ENCODE data around the gene COLEC12.

Gene COLEC12

DNA sequence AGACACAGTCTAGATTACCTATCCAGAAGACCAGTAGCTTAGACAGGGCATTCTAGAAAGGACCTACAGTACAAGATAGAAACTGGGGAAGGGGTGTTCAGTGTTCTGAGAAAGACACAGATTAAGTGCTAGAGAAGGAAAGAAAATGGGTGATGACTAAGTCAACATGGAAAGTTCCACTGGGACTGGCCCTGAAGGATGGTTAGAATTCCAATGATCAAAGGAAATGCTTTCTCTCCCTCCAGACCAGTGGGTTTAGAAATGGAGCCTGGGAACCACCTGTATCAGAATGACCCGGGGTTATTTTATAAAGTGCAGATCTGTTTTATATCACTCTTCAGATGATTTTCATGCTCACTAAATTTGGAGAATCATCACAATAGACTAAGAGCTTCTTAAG, 5.8 kb upstream of the COLEC12 start:
- no peak for DNase-seq (ENCODE audit: low read depth in 2 of 2)

DNA sequence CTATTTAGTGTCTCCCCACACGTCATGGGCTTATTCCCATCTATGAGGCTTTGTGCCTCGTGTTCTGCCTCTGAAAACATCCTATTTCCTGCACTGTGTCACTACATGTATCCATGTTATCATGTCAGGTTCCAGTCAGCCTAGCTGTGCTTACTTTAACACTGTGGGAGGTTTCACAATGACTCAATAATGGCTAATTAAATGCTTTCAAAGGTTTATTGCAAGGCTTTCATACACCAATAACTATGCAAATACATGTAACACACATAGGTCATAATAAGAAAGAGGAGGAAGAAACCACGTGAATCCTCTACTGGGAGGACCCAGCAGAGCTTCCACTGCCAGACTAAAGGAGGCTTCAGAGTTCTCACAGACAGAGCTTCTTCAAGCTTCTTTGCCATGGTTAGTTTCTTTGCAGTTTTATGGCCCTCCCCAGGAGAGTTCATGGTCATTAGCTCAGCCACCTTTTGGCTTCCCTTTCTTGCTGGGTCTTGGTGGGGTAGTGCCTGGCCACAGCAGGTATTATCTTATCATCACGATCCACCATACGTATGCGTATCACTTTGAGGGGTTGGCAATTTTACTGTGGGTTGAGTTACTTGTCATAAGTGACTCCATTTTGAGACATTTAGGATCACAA, 5.1 kb upstream of the COLEC12 start:
- DNase-seq (ENCODE audit: low read depth in 2 of 2) = no peak

DNA sequence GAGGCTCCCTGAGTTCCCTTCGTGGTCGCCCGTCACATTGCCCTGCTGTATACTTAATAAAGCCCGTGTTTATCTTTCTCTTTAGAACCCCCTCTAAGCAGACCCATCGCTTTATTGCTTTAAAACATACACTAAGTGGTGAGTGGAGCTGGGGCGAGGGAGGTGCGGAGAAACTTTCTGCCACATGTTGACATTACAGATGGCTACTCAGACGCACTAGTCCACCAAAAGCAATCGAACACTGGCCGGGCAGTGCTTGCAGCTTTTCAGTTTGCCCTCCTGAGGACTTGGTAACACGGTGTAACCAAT, 859 bp upstream of the COLEC12 start:
- no peak for DNase-seq (ENCODE audit: low read depth in 2 of 2)

DNA sequence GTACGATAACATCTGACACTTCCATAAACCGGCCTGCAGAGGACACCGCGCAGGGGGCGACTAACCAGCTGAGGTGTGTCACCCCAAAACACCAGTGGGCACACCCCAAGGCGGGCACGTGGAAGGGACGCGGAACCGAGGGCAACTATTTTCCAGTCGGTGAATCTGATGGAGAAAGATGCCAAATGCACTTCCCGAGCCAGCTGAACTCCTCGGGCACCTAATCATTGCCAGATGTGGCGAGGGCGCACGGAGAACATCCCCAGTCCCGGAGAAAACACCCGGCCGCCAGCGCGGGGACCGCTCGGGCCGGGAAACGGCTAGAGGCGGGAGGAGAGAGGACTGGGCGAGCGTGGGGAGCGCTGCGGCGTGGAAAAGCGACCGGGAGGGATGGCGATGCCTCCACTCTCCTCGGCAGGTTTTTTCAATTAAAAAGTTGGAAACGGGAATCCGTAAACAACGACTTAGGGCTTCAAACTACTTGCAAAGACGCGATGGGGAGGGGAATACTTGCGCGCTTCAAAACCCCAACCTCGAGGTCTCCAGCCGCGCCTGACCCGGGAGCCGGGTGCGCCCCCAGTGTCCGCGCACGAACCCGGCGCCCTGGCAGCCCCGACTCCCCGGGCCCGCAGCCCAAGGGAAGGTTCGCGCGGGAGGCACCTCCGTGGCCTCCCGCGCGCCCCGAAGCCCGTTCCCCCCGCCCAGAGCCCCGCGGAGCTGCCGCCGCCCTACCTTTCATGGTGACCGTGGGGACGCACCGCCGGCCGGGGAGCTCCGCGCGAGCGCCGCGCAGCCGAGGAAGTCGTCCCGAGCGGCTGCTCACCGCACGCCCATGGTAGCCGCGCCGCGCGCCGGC, 497 bp downstream of the COLEC12 start:
- no peak for DNase-seq (ENCODE audit: low read depth in 2 of 2)

DNA sequence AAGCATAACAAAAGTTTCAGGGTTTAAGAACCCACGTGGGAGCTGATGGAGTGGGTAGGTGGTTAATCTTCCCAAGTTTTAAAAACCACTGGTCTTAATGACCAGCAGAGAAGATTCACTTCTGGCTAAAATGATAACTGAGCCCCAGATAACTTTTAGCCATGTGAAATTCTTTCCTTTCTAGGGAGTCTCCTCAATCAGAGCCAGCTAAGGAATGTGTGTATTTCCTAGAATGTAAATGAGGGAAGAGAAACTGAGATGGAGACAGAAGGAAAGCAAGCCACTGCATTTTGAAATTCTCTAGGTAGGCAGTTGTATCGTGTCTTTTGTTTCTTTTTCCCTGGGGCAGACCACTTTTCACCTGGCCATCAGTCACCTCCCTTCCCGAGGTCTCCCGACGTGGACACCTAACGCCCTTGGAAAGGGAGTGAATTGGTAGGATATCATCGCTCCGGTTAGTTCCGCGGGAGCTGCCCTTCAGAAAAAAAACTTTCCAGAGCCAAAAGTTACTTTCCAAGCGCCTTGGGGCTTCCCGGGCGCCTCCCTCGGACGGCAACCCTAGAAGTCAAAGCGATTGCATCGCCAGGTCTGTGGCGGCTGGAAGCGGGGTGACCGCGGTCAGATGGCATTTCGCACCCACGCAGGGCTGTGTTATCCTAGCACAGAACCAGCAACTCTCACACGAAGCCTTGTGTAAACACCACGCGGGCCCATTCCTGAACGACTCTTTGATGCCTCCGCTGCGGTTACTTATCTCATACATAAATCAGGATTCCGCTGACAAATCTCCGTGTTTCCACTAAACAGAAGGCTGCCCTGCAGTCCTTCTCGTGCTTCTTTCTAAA, 1.3 kb downstream of the COLEC12 start:
- no peak for DNase-seq (ENCODE audit: low read depth in 2 of 2)

DNA sequence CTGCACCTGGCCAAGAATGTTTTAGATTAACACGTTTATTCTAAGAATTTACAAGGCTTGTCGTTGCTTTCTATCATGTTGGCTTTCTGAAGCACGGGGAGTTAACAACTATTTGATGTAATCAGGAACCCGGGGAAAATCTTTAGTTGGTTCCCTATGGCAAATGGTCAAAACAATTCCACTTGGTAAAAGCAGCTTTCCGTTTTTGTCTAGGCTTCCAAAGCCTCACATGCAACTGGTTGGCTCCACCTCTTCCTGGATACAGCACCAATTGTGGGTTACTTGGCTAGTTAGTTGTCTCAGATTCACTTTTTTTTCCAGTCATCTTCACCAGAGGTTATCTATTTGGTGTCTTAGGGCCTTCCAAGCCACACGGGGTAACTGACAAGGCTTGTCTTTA, 2.8 kb downstream of the COLEC12 start:
- no peak for DNase-seq (ENCODE audit: low read depth in 2 of 2)

DNA sequence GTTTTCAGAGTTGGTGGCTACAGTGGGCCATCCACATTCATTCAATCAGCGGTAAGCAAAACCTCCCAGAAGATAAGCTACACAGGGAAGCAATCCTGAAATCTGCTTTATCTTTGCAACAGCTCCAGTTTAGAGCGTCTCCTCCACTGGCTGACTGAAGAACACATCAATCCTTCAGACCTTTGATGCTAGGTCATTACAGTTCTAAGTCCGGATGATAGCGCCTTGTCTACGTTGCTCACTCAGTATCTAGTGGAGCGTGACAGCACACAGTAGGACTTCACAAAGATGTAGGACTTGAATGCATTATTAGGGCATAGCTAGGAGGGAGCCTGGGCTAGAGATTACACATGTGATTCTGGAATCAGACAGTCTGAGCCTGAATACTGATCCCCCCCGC, 5.0 kb downstream of the COLEC12 start:
- DNase-seq (ENCODE audit: low read depth in 2 of 2) = no peak

DNA sequence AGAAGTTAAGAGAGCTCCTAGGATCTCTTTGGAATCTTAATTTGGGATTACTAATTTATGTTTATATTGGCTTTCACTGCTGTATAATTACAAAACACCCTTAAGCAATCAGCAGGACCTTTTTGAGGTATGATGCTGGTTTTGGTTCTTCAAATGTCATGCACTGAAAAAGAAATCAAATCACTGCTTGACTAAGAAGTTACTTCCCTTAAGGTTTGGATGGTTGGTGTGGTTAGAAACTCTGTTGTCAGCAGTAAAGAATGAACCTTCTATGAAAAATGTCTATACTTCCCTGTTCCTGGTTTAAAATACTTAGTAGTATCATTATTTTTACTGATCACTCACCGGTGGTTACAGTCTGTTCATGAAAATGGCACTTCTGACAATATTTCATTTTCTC, 5.5 kb downstream of the COLEC12 start:
- no peak for DNase-seq (ENCODE audit: low read depth in 2 of 2)

DNA sequence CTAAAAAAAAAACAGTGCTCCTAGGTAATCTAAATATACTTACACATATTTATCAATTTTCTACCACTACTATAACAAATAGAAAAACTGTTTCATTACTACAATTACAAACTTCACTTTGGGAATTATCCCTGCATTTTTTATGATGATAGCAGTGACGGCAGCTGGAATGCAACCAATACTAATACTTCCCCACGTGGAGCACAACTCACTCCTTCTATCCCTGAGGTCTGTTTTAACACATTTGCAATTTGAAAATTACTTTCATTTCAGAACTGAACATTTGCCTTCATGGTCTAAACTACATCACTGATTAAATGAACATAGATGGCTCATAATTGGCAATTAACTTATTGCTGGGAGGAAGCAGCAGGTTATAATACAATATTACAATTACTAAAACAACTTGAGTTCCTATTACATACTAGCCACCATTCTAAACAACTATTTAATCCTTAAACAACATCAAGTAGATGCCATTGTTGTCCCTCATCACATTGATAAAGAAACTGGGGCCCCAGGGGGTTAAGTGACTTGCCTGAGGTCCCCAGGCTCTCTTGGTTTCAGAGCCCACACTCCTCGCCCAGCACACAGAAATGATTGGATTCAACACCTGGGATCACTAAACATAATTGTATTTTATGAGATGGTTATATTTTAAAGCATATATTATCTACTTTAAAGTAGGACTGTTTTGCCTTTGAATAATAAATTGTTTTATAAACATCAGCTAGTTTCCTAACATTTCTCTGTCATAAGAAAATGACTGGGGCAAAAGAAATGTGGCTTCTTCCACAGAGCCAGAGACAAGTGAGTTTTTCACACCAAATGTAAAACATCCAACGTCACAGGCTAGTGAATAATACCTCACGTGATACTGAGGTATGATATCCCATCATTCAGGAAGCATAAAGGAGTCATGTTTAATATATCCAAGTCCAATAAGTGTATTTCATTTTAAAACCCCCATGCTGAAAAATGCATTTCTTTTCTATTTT, 6.2 kb downstream of the COLEC12 start:
- no peak for DNase-seq (ENCODE audit: low read depth in 2 of 2)

DNA sequence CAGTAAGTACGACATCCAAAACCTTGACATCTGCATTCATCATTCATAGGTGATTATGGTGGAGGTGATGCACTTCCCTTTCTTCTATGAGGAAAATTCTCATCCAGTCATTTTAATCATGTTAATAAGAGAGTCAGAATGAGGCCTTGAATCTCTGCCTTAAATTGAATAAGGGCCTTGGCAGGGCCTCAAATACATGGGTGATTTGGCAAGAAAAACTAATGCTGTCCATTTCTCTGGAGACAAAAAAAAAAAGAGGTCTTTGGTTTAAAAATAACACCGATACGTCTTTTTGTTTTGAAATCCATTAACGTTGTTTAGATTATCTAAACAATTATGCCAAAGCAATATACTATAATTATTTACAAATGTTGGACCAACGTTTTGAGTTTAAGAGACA, 8.1 kb downstream of the COLEC12 start:
- DNase-seq (ENCODE audit: low read depth in 2 of 2) = no peak

DNA sequence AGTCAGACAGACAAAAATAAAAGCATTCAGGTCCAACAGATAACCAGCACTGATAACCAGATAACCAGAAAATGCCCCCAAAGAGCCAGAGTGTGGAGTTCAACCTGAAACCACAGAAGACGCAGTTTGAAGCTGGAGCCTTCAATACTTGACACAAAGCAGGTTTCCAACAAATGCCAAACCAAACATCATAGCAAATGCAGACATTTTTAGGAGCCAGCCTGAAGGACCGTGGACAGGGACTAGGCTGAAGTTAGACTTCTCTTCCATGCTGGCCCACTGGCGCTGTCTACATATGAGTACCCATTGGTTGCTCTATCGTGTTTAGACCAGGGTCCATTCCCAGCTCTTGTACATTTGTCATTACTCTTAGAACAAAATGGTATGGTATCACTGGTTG, 9.9 kb downstream of the COLEC12 start:
- DNase-seq (ENCODE audit: low read depth in 2 of 2) = no peak

DNA sequence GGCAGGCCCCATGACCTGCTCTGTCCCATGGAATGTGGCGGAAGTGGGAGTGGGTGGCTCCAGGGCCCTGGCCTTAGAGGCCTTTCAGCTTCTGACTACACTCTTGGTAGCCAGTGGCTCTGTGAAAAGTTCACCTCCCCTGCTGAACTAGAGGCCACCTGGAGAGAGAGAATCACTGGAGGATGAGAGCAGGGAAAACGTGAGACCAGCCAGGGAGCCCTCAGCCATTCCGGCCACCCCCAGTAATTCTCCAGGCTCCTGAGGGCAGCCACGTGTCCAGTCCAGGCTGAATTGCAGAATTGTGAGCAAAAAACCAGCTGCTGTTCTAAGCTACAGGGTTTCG, 10.5 kb downstream of the COLEC12 start:
- no peak for DNase-seq (ENCODE audit: low read depth in 2 of 2)

DNA sequence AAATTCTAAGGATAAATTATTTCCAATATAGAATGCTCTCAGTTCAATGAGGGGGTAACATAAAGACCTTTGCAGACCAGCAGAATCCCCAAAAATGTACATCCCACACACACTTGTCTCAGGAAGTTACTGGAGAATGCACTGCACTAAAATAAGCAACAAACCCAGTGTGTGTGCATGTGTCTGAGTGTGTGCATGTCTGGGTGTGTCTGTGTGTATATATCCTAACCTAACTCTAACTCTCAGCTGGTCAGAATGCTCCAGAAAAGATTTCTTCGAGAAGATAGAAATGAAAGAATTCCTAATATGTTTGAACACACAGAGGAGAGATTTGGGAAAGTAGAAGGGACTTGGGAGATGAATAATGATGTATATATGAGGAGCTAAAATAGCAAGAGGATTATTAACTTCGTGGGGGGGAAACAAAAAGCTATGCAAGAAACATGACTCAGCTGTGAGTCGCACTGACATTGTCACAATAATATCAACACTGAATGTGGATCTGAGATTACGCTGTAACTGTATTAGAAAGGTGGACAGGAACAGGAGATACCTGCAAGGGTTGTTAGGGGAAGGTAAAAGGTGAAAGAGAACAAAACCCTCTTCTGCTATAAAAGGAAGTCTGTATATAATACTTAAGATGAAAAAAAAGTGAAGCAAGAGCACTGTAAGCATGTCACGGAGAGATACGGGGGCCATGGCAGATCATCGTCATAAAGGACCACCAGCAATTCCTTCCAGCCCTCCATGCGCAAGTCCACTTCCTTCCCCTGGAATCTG, 11.1 kb downstream of the COLEC12 start:
- DNase-seq (ENCODE audit: low read depth in 2 of 2) = no peak

DNA sequence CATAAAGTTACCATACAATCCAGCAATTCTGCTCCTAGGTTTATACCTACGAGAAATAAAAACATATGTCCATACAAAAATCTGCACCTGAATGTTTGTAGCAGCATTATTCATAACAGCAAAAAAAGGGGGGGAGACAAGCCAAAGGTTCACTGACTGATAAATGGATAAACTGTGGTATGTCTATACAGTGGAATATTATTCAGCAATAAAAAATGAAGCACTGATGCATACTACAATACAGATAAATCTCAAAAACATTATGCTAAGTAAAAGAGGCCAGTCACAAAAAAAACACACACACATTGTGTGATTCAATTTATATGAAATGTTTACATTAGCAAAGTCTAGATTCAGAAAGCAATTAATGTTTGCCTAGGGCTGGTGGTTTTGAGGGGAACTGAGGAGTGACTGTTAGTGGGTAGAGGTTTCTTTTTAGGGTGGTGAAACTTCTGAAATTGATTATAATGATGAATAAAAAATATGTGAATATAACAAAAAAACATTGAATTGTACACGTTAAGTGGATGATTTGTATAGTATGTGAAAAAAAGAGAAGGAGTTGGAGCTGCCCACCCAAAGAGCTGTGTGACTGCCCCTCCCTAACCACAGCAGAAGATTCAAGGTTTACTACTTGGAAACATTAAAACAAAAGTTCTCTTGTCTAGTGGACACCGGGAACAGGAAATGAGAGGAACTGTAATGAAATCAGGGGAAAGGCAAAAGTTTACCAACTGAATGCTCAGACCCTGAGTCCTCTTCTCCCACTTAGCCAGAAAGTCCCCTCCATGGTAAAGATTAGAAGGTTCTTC, 13.4 kb downstream of the COLEC12 start:
- no peak for DNase-seq (ENCODE audit: low read depth in 2 of 2)

DNA sequence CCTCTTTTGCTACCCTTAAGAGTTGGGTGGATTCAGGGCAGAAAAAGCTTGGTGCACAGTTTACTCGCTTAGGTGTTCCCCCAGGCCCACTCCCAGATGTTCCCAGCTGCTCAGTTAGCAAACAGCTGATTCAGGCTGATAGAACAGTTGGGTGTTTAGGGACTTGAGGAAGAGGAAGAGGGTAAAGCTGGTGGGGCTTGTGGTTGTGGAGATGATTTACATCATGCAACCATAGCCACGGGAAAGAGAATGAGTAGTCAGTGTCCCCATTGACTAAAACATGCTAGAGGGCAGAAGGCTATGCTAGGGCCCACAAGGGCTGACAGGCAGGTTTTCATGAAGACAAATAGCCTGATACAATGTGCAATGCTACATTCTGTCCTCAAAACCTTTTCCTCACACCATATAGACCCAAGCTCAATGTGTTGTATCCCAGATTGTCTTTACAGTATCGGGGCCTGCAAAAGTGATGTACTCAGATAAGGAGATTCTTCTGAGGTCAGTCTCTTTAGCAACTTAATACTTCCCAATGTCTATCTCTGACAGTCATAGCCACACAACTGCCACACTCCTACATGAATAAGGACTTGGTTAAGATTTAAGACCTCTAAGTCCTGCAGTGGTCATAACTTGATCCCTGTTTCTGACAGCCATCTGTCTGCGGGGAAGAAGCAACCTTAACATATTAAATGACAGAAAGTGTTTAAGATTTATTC, 15.6 kb downstream of the COLEC12 start:
- DNase-seq (ENCODE audit: low read depth in 2 of 2) = no peak

DNA sequence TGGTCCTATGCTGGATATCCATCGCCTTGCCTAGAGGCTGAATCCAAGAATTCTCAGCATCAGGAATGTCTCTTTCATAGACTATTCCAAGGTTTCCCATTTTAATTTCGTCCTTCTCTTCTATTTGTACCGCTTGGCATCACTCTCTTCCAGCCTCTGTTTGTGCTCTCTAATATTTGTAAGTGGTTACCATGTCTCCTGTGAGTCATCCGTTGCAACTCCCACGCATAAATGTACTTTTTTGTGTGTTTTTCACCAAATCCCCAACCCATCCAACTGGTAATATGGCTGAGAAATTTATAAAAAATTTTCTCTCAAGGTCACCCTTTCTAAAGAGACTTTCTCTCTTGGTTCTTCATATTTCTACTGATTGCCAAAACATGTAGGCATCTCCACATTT, 21.8 kb downstream of the COLEC12 start:
- DNase-seq (ENCODE audit: low read depth in 2 of 2) = no peak

DNA sequence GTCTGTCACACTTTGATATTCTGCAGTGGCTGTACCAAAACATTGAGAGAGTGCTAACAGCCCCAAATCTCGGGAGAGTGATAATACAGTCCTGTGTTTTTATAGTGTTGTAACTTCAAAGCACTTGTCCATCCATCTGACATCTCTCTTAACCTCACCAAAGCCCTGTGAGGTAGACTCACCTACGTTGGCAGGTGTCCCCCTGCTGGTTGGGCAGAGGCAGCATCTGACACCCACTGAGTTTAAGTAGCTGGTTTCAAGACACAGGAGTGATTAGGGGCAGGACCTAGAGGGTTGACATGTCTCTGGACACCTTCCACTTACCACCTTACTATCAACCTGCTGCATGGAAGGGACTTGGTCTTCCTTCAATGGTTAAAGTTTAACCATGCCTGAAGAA, 22.9 kb downstream of the COLEC12 start:
- no peak for DNase-seq (ENCODE audit: low read depth in 2 of 2)

DNA sequence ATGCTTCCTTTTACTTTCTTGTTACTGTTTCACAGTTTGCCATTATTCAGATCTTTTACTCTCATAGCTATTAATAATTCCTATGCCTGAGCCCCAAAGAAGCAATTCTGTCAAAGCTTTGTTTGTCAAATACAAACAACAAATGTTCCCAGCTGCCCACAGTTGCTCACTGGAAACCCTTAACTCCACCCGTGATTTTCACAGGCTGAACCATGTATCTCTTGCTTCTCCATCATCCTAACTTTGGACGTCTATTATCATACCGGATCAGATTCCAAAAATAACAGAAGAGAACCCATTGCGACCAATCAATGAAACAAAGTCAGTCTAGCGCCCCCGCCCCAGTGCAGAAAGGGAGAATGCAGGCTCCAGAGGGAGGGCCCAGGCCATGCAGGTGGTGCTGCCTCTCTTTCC, 24.2 kb downstream of the COLEC12 start:
- no peak for DNase-seq (ENCODE audit: low read depth in 2 of 2)
